Measurements from ENCODE around the gene INTS1. TPM values are rescaled to one million over a fixed set of nuclear protein-coding genes. Genes with fewer than 3 reads are reported as not detected.

INTS1 gene
- total RNA-seq, 1 donor from 2014 or later = 21.1 TPM

- DNase-seq = no peak
Observed at GRCh38 chr7:1461646-1462375, 42.4 kb downstream of the INTS1 start.

- DNase-seq = no peak
Observed at GRCh38 chr7:1460821-1461645, 43.2 kb downstream of the INTS1 start.

DNA sequence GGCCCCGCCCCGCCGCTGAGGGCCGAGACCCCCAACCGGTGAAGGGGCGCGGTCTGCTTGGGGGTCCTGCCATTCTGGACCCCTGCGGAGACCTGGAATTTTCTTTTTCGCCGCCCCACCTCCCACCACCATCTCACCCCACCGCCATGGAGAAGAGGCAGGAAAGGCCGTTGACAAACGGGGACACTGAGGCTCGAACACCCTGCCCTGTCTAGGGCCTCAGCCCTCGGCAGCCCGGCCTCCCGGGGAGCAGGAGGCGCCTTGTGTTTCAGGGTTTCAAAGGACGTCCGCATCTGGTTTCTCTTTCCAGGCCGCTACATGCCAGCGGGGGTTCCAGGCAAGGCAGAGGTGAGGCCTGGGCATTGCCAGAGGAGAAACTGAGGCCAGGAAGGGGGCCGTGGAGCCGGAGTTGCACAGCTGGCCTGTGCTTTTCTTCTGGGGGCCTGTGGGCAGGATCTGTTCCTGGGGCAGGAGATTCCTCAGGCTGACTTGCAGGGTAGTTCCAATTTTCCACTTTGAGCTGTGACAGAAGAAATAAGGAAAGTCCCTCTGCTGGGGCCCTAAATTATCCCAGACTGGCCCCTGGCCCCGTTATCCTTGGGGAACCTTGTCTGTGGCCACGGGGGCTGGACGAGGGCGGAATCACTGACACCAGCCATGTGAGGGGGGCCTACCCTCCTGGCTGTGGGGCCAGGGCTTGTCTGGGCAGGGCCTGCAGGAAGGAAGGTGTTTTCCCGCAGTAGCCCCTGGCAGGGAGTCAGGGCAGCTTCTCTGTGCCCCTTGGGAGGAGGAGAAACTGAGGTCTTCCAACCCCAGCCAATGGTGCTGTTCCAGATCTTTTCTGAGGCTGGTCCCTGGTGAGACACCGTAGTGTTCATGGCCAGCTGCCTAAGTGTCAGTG, 44.0 kb downstream of the INTS1 start:
- DNase-seq = peak; percentile 56

DNA sequence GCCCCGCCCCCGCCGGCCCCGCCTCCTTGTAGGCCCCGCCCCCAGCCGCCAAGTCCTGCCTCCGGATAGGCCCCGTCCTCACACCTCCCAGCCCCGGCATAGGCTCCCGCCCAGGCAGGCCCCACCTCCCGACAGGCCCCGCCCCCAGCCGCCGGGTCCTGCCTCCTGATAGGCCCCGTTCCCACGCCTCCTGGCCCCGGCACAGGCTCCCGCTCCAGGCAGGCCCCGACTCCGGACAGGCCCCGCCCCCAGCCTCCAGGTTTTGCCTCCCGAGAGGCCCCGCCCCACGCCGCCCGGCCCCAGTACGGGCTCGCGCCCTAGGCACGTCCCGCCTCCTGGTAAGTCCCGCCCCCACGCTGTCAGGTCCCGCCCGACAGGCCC, 44.7 kb downstream of the INTS1 start:
- peak; percentile 95 for DNase-seq

GRCh38 chr7:1458683-1459511, 45.3 kb downstream of the INTS1 start, which contains the start of gene MICALL2:
TSS of gene MICALL2 (minus strand) at chr7:1459470. CDS start at chr7:1459326, 144 bp downstream.
- DNase-seq = no peak

DNA sequence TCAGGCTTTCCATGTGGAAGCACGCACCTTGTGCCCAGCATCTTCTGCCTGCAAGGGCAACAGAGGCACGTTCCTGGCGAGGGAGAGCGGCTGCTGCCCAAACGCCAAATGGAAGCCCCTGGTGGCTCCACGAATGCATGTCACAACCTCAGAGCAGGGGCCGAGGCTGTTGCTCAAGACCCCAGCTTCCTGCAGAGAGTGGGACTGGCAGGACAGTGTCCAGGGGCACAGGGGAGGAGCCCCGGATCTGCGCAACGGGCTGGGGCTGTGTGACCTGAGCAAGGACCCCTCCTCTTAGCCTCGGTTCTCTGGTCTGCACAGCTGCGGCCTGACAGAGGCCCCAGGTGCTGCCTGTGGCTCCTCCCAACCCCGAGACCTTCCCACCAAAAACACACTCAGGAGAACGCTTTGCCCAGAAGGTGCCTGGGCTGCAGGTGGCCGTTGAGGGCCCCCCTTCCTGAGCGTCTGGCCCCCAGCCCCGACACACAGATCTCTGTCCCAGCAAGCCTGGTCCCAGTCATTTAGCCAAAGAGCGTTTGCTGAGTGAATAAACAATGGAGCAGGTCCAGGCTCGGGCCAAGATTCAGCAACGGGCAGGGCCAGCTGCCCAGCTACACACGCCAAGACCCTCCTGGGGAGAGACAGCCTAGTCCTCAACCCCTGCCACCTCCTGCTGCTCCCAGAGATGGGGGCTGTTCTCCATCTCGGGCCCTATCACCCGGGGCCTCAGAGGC, 46.1 kb downstream of the INTS1 start:
- no peak for DNase-seq

DNA sequence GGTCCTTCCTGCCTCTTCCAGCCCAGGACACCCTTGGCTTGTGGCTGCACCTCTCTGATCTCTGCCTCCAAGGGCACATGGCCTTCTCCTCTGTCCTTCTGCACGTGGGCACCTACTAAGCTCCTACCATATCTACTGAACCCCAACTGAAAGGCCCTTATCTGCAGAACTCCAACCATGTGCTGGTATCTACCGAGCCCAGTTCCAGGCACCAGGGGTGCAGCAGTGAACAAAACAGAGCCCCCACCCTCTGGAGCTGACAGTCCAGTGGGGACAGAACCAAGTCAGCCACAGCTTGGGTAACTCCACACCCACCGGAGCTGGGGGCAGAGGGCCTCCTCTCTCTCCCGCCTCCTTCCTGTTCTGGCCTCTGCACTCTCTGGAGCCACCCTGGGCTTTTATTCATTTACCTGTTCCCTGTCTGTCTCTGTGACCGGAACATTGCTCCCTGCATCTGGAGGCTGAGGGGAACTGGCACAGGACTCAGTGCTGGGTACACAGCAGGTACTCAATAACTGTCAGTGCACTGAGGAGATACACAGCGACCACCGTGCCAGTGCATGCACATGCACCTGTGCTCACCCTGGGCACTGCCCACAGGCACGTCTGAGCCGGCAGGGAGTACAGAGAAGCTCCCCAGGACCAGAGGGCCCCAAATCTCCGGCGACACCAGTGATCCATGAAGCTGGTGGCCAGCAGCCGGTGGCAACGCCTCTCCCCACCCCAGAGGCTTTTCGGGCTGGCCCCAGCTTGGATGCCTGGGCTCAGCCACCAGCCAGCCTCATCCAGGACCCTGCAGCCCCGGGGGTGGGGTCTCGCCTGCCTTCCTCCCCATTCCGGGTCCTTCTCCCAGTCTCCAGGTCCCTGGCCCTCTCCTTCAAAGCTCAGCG, 46.9 kb downstream of the INTS1 start:
- no peak for DNase-seq

DNA sequence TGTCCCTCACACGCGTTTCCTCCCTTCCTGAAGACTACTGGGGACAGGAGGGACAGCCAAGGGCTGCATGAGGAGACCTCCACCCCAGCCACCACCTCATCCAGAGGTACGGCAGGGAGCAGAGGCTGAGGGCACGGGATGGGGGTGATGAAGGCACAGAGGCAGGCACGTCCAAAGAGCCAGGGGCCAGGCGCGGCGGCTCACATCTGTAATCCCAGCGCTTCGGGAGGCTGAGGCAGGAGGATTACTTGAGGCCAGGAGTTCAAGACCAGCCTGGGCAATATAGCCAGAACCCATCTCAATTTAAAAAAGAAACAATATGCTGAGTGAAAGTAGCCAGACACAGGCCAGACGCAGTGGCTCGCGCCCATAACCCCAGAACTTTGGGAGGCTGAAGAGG, 48.2 kb downstream of the INTS1 start:
- DNase-seq = no peak

GRCh38 chr7:1455241-1455939, 48.8 kb downstream of the INTS1 start:
- no peak for DNase-seq

- no peak for DNase-seq
Observed at GRCh38 chr7:1454542-1454941, 49.6 kb downstream of the INTS1 start.

DNA sequence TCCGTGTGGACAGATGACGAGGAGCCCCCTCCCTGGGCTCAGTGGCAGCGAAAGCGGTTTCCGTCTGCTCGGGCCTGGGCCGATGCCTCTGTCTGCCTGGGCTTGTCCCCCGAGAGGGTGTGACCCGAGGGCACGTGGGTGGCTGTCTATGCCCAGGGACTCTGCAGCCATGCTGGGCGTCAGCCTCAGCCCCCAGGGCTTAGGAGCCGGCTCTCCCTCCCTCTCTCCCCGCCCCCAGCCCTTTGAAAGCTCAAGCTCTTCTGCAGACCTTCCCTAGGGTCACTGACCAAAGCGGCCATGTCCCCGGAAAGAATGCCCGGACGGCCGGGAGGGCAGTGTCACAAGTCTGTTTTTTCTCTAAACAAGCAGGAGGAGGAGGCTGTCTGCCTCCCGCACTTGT, 52.0 kb downstream of the INTS1 start:
- DNase-seq = no peak

DNA sequence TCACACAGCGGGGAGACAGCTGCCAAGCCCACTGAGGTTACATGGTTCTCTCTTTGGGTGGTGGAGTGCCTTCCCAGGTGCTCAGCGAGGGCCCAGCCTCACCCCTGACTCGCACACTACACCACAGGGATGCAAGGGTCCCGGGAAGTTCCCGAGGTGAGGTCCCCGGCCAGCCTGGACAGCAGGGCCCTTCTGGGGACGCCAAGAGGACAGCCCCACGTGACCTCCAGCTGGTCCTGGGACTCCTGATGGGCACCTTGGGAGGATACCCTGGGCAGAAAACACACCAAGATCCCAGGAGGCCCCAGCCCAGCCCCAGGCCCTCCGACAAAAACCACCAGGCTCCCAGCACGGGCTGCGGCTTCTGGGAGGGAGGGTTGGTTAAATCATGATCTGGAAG, 53.2 kb downstream of the INTS1 start:
- no peak for DNase-seq

GRCh38 chr7:1450431-1450830, 53.8 kb downstream of the INTS1 start:
- DNase-seq = no peak

DNA sequence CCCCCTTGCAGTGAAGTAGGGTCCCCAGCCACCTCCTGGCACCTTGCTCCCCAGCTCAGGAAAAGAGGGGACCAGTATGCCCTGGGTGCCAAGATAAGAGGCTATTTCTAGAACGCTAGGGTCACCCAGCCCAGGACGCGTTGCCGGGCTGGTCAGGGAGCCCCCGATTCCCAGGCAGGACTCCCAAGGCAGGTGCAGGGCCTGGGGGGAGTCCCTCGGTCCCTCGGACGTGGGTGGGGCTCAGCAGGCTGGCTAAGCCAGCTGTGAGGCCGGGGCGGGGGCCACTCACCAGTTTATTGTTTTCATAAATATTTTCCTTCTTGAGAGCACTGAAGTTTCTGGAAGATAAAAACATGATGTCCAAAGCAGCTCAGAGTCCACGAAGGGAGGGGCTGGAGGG, 54.2 kb downstream of the INTS1 start:
- no peak for DNase-seq

DNA sequence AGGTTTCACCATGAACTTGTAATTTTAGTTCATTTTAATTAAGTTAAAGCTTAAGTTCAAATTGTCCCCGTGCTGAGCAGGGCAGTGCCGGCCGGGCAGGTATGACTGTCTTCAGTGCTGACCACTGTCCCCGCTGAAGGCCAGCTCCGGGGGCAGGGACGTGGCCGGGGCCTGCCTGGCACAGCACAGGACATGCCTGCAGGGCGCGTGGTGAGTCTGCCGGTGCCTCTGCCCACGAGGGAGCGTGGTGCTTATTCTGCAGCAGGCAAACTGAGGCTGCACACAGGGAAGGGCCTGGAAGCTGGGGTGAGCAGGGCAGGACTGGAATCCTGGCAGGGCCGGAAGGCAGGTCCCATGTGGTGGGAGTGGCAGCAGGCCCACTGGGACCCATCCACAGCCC, 54.7 kb downstream of the INTS1 start:
- no peak for DNase-seq

DNA sequence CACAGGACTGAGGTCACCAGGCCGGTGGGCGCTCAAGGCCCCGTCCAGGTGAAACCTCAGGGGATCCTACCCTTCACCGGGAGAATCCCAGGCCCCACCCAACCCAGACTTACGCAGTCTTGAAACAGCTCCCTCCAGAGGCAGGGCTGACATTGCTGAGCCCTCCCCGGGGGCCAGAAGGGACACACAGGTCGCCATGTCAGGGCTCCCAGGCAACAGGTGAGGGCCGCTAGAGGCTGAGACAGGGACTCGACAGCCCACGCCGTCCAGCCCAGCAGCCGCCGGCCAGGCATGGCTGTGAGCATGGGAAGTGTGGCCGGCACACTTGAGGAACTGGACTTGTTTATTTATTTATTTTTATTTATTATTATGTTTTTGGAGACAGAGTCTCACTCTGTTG, 55.2 kb downstream of the INTS1 start:
- DNase-seq = no peak

DNA sequence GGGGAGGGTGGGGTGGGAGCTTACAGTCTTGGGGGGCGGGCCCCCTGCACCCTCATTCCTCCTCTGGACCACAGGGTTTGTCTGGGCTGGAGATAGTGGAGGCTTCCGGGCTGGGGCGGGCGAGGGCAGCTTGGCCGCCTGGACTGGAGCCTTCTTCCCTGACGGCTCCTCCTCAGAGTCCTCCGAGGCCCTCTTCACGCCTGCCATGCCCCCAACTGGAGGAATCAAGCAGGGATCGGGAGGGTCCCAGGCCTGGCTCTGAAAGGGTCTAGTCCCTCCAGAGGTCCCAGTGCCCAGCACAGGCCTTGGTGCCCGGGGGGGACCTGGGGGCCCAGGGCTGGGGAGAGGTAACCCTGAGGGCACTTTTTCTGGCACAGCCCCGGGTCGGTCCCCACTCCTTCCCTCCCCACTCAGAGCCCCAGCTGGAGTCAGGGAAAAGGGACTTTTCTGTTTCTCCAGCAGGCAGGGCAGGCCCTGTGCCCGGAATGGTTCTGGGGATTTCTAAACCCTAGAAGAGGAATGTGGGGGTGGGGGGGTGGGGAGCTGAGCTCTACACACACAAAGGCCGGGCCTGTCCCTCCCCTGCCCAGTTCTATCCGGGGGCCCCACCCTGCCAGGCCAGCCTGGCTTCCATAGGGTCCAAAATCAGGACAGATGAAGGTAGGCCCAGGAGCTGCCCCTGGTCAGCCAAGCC, 56.5 kb downstream of the INTS1 start:
- DNase-seq = no peak

DNA sequence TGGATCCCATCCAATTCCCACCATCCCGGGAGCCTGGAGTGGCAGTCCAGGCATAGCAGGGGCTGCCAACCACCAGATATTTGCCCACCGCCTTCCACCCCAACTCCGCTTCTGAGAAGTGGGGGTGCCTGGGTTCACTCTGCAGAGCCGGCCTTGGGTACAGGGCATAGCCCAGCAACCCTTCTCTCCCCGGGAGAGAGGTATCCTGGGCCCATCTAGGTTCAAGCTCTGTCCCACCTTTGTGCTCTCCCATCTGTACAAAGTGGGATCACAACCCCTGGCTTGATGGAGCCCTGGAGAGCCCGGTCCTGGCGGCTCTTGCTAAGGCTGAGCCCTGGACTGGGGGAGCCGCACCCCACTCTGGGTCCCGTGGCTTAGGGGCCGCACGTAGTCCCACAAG, 57.1 kb downstream of the INTS1 start:
- DNase-seq = no peak

DNA sequence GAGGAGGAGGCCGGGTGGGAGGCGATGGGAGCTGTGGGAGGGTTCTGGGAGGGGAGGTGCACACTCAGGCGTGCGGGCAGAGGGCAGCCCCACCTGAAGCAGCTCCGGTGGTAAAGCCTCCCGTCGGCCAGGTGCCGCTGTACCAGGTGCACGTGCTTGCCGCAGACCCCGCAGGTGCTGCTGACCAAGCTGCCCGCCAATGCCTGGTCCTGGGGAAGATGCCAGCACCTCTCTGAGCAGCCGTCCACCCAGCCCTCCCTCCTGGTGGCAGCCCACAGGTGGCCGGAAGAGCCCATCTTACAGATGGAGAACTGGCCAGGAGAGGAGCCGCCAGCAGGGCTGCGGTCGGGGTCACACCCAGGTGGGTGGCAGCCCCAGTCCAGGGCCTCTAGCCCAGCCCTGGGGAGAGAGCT, 57.6 kb downstream of the INTS1 start:
- DNase-seq = no peak

Data from skin of body (tissue), 2 donors.